ENCODE results near the gene ITGB6.

Gene ITGB6

DNA sequence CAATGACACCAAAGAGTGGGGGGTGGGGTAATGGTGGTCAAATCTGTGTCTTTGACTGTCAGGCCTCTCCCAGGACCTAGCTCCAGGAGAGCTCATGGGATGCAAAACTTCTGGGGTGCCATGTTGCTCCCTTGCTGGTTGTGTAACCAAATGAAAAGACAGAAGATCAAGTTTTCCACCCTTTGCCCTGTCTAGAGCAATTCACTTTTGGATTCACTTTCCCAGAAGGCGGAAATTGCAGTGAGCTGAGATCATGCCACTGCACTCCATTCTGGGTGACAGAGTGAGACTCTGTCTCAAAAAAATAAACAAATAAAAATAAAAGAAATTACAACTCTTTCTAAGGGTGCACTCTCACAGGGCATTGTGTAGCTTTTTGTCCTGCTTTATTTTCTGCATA lies 102.7 kb downstream of the ITGB6 start:
- Histone ChIP-seq H3K36me3 (no peaks in the 10 kb centered on the region), H3K27ac (no peak overlapping the region), H3K27me3 (no peaks in the 10 kb centered on the region), H3K9me3 (peaks cover 5% of the 10 kb centered on the region), H3K4me3 (ENCODE audit: low read depth in 1 of 2, low read length in 1 of 2) (no peak overlapping the region), H3K4me1 (ENCODE audit: control insufficient read depth in 1 of 2, insufficient read depth in 1 of 2, low read depth in 1 of 2, low read length in 1 of 2) (no peaks in the 10 kb centered on the region)
- TF ChIP-seq CTCF (IDR thresholded peaks at IDR 0.05): no peak

- Histone ChIP-seq H3K4me3 (ENCODE audit: low read depth in 1 of 2, low read length in 1 of 2) (no peak overlapping the region), H3K27ac (no peak overlapping the region), H3K9me3 (peaks cover 5% of the 10 kb centered on the region), H3K27me3 (no peaks in the 10 kb centered on the region), H3K4me1 (ENCODE audit: control insufficient read depth in 1 of 2, insufficient read depth in 1 of 2, low read depth in 1 of 2, low read length in 1 of 2) (no peaks in the 10 kb centered on the region), H3K36me3 (no peaks in the 10 kb centered on the region)
- no peak for TF ChIP-seq CTCF (IDR thresholded peaks at IDR 0.05)
Observed at GRCh38 chr2:160096409-160096808, 103.7 kb downstream of the ITGB6 start.

GRCh38 chr2:160092445-160092844 lies 107.6 kb downstream of the ITGB6 start:
- H3K27ac ChIP-seq: no peak overlapping the region
- no peak for TF ChIP-seq CTCF (IDR thresholded peaks at IDR 0.05)
- no peaks in the 10 kb centered on the region for H3K36me3 ChIP-seq
- no peaks in the 10 kb centered on the region for H3K27me3 ChIP-seq
- H3K9me3 ChIP-seq: peaks cover 19% of the 10 kb centered on the region
- no peak overlapping the region for H3K4me3 ChIP-seq (ENCODE audit: low read depth in 1 of 2, low read length in 1 of 2)
- H3K4me1 ChIP-seq (ENCODE audit: control insufficient read depth in 1 of 2, insufficient read depth in 1 of 2, low read depth in 1 of 2, low read length in 1 of 2): no peaks in the 10 kb centered on the region

DNA sequence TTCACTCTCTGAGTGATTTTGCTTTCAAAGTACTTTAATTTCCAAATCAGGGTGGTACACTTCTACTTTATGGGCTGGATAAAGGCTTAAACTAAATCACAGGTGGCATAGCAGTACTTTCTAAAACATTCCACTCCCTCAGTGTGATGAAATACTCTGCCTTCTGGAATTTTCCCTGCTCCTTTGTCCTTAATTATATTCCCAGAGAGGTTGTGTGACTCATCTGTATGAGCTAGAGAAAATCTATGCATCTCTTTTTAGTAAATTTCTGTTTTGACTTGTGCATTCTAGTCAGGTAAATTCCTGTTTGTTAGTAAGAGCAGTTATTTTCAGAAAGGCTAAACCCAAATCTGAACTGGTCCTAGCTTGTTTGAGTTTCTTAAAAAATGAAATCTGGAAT lies 108.7 kb downstream of the ITGB6 start:
- no peak for TF ChIP-seq CTCF (IDR thresholded peaks at IDR 0.05)
- H3K4me3 ChIP-seq (ENCODE audit: low read depth in 1 of 2, low read length in 1 of 2): no peak overlapping the region
- no peak overlapping the region for H3K27ac ChIP-seq
- no peaks in the 10 kb centered on the region for H3K36me3 ChIP-seq
- no peaks in the 10 kb centered on the region for H3K27me3 ChIP-seq
- H3K9me3 ChIP-seq: peaks cover 28% of the 10 kb centered on the region
- H3K4me1 ChIP-seq (ENCODE audit: control insufficient read depth in 1 of 2, insufficient read depth in 1 of 2, low read depth in 1 of 2, low read length in 1 of 2): no peaks in the 10 kb centered on the region

- Histone ChIP-seq H3K4me1 (ENCODE audit: control insufficient read depth in 1 of 2, insufficient read depth in 1 of 2, low read depth in 1 of 2, low read length in 1 of 2) (no peaks in the 10 kb centered on the region), H3K27me3 (no peaks in the 10 kb centered on the region), H3K9me3 (peaks cover 48% of the 10 kb centered on the region), H3K27ac (no peak overlapping the region), H3K4me3 (ENCODE audit: low read depth in 1 of 2, low read length in 1 of 2) (no peak overlapping the region), H3K36me3 (no peaks in the 10 kb centered on the region)
- TF ChIP-seq CTCF (IDR thresholded peaks at IDR 0.05): no peak
Observed at GRCh38 chr2:160087854-160088745, 112.0 kb downstream of the ITGB6 start.

Measured in neutrophil (primary cell).